Heart right ventricle (tissue), 16 donors: ENCODE data around the gene PLXNB2. TPM values are rescaled to one million over a fixed set of nuclear protein-coding genes. Genes with fewer than 3 reads are reported as not detected.

Experiments used
- ATAC-seq, 8 donors: fragments of 200-7000 bp; cut with Tn5 transposase; one replicate each; pipeline ENCODE4 v1.9.1; 2020; ENCODE audit warnings: mild to moderate bottlenecking in 8 of 8, moderate library complexity in 8 of 8, moderate number of reproducible peaks in 1 of 8
- DNase-seq, 2 donors: peaks; one replicate each; pipeline ENCODE4 v3.0.0-alpha.2; 2020
- H3K27ac ChIP-seq, 10 donors: fragments of 200-600 bp; sonication (generic) in 2 of 10; one replicate each; pipeline versions ENCODE4 v1.5.0 to v1.8.0; 2020 to 2022; ENCODE audit warnings: mild to moderate bottlenecking in 3 of 10
- H3K27me3 ChIP-seq, 7 donors: fragments of 200-600 bp; one replicate each; pipeline ENCODE4 v1.8.0; 2021 to 2022; ENCODE audit warnings: mild to moderate bottlenecking in 2 of 7
- H3K36me3 ChIP-seq, 9 donors: fragments of 200-600 bp; sonication (generic) in 1 of 9; one replicate each; pipeline versions ENCODE4 v1.5.0 to v1.8.0; 2020 to 2022; ENCODE audit warnings: mild to moderate bottlenecking in 2 of 9
- H3K4me1 ChIP-seq, 9 donors: fragments of 200-600 bp; sonication (generic) in 1 of 9; one replicate each; pipeline versions ENCODE4 v1.5.0 to v1.8.0; 2020 to 2022; ENCODE audit warnings: mild to moderate bottlenecking in 4 of 9
- H3K4me3 ChIP-seq, 10 donors: fragments of 200-600 bp; sonication (generic) in 2 of 10; one replicate each; pipeline versions ENCODE4 v1.5.0 to v1.8.0; 2020 to 2022; ENCODE audit warnings: mild to moderate bottlenecking in 7 of 10, moderate library complexity in 2 of 10
- H3K9me3 ChIP-seq, 11 donors: fragments of 200-600 bp in 10 of 11; sonication (generic) in 2 of 11; one replicate each; pipeline versions ENCODE4 v1.5.0 to v1.8.0; 2013 to 2022; ENCODE audit warnings: mild to moderate bottlenecking in 2 of 11, control low read depth in 1 of 11, moderate library complexity in 1 of 11
- WGBS, 2 donors: extraction: QIAGEN DNeasy Blood & Tissue Kit; methylation state at CpG; one replicate each; pipeline ENCODE4 v1.1.7; 2013; ENCODE audit warnings: inconsistent platforms in 1 of 2; 5-methylcytosine and 5-hydroxymethylcytosine counted together
- intact Hi-C, 10 donors: fragments of 100-400 bp; cut with DNase I; formaldehyde crosslinking; loops; one replicate each; pipeline versions ENCODE4 v1.11.1 to v1.14.2; 2022
- polyA plus RNA-seq, 2 donors: library from polyadenylated mRNA; stranded (reverse); fragments of 200-250 nt; gene quantifications; one replicate each; pipeline ENCODE4 v1.2.3, GENCODE V29; 2013
- total RNA-seq, 10 donors: library from RNA; stranded (reverse); fragmentation: NEBNext Ultra II Directional in 3 of 10; extraction: Animal tissue kit (Norgen Biotek cat#: 25700) in 3 of 10; gene quantifications; one replicate each; pipeline versions ENCODE4 v1.2.1 to v1.2.4, GENCODE V29; 2021 to 2023
- TF ChIP-seq, protein P1 (sequence below), 9 donors: fragments of 200-600 bp; sonication (generic) in 2 of 9; IDR thresholded peaks; one replicate each; pipeline versions ENCODE4 v1.5.0 to v1.8.0; 2021 to 2022; ENCODE audit warnings: antibody characterized with exemption in 9 of 9, mild to moderate bottlenecking in 5 of 9, moderate library complexity in 1 of 9
- donor health status: Arrhythmogenic right ventricular cardiomyopathy.
- donor health status: ischemic (EF 13 %, LVEDD 7.1; RV severe dilation, severe dysfunction).
- donor health status: healthy with polysubstance abuse.
- donor health status: DM: no; HTN: yes; CAD: no.
- donor health status: DM: no; HTN: no; CAD: no.
- donor health status: ischemic (EF 25% LVEDD 6.9; RV normal size, moderate dysfunction).
- donor health status: ischemic (EF 25% LVEDD 5.7; RV mildly dilated, moderate dysfunction).
- donor health status: healthy.
- donor health status: DM: yes; HTN: yes; CAD: no.
- donor health status: Ischemic cardiomyopathy.
- donor health status: ischemic (EF 35%, LVEDD 5.7; RV mildly dilated, moderate dysfunction).
- donor health status: nonischemic (EF 11% LVEDD 7.7; RV severe dilation, severe dysfunction).
- donor health status: DM: yes; HTN: yes; CAD: no.
- donor health status: PGD.
- donor health status: ischemic (EF 29% LVEDD 5.4; RV normal size, mild dysfunction).
- donor health status: nonischemic (EF 23%, LVEDD 6.1; RV moderate dilation, normal function).

PLXNB2 gene
- total and polyA plus RNA-seq, 12 donors = 33.5 to 101 (median 57.8) TPM

DNA sequence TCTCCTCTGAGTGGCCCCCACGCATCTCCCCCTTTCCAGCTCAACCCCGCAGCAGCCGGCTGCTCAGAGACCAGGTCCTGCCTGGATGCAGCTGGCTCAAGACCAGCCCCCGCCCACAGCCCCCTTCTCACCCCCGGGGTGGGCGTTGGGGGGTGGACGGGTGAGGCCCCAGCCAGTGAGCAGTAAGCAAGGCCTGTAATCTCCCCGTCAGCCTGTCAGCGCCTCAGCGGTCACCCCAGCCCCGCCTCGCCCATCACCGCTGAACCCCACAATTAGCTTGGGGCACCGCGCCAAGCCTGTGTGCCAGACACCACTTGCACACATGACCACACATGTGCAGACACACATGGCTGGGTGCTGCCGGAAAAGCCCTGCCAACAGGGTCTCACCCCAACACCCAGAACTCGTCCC, 5.9 kb downstream of the PLXNB2 start:
- DNase-seq = no peak
- Histone ChIP-seq H3K9me3 (no peaks in the 10 kb centered on the region), H3K27me3 (peaks cover 0 to 16% (median 0%) of the 10 kb centered on the region in 7 donors), H3K4me3 (peak overlapping the region in 3 of 10 donors; percentile 7 to 15 (median 12)), H3K4me1 (peaks cover 72 to 98% (median 96%) of the 10 kb centered on the region in 9 donors), H3K36me3 (peaks cover 0 to 9% (median 0%) of the 10 kb centered on the region in 9 donors), H3K27ac (peak overlapping the region in 9 of 10 donors; percentile 91 to 98 (median 95))
- TF ChIP-seq, protein P1, sequence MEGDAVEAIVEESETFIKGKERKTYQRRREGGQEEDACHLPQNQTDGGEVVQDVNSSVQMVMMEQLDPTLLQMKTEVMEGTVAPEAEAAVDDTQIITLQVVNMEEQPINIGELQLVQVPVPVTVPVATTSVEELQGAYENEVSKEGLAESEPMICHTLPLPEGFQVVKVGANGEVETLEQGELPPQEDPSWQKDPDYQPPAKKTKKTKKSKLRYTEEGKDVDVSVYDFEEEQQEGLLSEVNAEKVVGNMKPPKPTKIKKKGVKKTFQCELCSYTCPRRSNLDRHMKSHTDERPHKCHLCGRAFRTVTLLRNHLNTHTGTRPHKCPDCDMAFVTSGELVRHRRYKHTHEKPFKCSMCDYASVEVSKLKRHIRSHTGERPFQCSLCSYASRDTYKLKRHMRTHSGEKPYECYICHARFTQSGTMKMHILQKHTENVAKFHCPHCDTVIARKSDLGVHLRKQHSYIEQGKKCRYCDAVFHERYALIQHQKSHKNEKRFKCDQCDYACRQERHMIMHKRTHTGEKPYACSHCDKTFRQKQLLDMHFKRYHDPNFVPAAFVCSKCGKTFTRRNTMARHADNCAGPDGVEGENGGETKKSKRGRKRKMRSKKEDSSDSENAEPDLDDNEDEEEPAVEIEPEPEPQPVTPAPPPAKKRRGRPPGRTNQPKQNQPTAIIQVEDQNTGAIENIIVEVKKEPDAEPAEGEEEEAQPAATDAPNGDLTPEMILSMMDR (IDR thresholded peaks at IDR 0.05) = no peak
- intact Hi-C loops = no loop called here
- no peak for ATAC-seq
- WGBS, 2 donors = 26 to 55% methylated on average over 17 of the region's 17 CpGs

DNA sequence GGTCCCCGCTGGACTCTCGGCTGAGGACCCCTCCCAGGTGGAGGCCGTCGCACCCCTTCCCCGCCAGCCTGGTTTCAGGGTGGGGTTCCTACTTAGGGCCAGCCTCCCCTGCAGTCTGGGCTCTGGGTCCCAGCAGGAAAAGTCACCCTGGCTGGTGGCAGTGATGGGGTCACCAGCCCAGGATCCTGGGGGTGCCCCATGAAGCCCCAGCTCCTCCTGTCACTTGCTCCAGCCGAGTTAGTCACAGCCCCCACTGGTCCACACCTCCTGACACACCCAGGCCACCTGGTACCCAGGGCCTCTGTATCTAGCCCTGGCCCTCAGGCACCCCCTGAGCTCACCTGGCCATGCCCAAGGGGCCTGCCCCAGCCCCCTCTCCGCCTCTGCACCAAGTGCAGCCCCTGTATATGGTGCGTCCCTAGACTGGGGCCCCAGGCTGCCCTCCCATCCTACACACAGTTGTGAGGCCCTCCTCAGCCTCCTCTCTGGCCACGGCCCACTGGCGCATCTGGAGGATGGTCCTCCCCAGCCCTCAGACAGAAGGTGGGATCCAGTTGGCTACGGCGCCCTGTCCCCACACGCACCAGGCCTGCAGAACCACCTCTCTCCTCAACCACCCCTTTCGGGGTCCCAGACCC, 6.7 kb downstream of the PLXNB2 start:
- no peak for DNase-seq
- ATAC-seq = no peak
- intact Hi-C loops = no loop called here
- peak overlapping the region in 8 of 10 donors; percentile 36 to 56 (median 46) for H3K4me3 ChIP-seq
- 80% methylated on average over 14 of the region's 14 CpGs for WGBS, 2 donors
- peaks cover 0 to 9% (median 0%) of the 10 kb centered on the region in 9 donors for H3K36me3 ChIP-seq
- peaks cover 72 to 100% (median 94%) of the 10 kb centered on the region in 9 donors for H3K4me1 ChIP-seq
- H3K27me3 ChIP-seq = peaks cover 0 to 16% (median 0%) of the 10 kb centered on the region in 7 donors
- TF ChIP-seq, protein P1 (IDR thresholded peaks at IDR 0.05) = no peak
- no peaks in the 10 kb centered on the region for H3K9me3 ChIP-seq
- H3K27ac ChIP-seq = peak overlapping the region in 6 of 10 donors; percentile 63 to 98 (median 95)

DNA sequence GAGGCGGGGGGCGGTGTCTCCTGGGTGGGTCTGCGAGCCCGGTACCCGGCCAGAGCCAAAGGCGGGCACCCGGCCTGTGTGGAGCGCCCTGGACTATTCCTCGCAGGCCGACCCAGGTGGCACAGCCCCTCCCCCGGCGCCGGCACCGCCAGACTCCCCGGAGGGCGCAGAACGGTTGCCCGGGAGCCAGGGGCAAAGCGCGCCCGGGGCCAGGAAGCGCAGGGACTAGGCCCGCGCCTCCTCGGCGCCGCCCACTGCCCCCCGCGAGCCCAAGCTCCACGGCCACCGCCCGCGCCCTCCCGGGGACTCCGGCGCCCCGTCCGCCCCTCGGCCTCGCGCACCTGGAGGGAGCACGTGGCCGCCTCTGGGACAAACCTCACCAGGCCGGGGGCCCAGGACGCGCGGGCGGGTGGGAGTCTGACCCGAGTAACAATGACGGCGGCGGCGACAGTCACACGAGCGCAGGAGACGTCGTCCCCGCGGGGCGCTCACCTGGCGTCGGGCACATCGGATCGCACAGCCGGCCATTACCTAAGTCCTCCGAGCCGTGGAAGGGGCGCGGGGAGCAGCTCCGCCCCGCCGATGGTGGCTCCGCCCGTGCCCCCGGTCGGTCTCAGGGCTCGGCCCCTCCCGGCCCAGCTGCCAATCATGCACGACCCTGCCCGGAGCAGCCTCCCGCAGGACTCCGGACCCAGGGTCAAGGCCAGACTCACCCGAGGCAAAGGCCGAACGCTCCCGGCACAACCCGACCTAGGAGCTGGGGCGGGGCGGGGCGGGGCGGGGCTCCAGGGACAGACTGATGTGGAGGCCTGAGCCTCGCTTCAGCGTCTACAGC, 7.4 kb downstream of the PLXNB2 start:
- Histone ChIP-seq H3K27me3 (peaks cover 0 to 16% (median 0%) of the 10 kb centered on the region in 7 donors), H3K27ac (peak overlapping the region in 9 of 10 donors; percentile 60 to 81 (median 68)), H3K9me3 (no peaks in the 10 kb centered on the region), H3K4me1 (peaks cover 64 to 100% (median 86%) of the 10 kb centered on the region in 9 donors), H3K36me3 (peaks cover 0 to 13% (median 0%) of the 10 kb centered on the region in 9 donors), H3K4me3 (peak overlapping the region; percentile 6 to 56 (median 44))
- intact Hi-C loops = no loop called here
- ATAC-seq (no peak), DNase-seq (peak in 1 of 2 donors; percentile 44)
- 37 to 45% methylated on average over 79 to 93 of the region's 93 CpGs for WGBS, 2 donors
- TF ChIP-seq, protein P1 (IDR thresholded peaks at IDR 0.05) = no peak
